HG03520 (cell line): Measurements from ENCODE around the gene TMEM40.
"Not testable (repeated sequence)": the region's sequence is repeated elsewhere in the genome, so short reads cannot be mapped to it uniquely, and the experiment has no call there.

Experiments used
- ATAC-seq: cut with Tn5 transposase; IDR thresholded peaks from one replicate; pipeline ENCODE4 v1.9.1; 2021; ENCODE audit warnings: mild to moderate bottlenecking, moderate library complexity; ENCODE audit not compliant: unreplicated experiment

The TMEM40 gene

GRCh38 chr3:12777171-12777570 is 18.1 kb upstream of the TMEM40 start:
- no peak for ATAC-seq

- not testable (repeated sequence) for ATAC-seq
Measured at GRCh38 chr3:12775970-12776369, 16.9 kb upstream of the TMEM40 start.

GRCh38 chr3:12775226-12775625 is 16.2 kb upstream of the TMEM40 start:
- ATAC-seq, result no peak

- ATAC-seq, result no peak
Measured at GRCh38 chr3:12774619-12775018, 15.6 kb upstream of the TMEM40 start.

- no peak for ATAC-seq
Measured at GRCh38 chr3:12773710-12774086, 14.6 kb upstream of the TMEM40 start.

- no peak for ATAC-seq
Measured at GRCh38 chr3:12773030-12773709, 14.1 kb upstream of the TMEM40 start.

GRCh38 chr3:12772462-12772861 is 13.4 kb upstream of the TMEM40 start:
- no peak for ATAC-seq

- ATAC-seq, result no peak
Measured at GRCh38 chr3:12771236-12771635, 12.2 kb upstream of the TMEM40 start.

GRCh38 chr3:12769761-12770160 is 10.7 kb upstream of the TMEM40 start:
- no peak for ATAC-seq

- no peak for ATAC-seq
Measured at GRCh38 chr3:12768579-12769527, 9.8 kb upstream of the TMEM40 start.

GRCh38 chr3:12766541-12766940 is 7.5 kb upstream of the TMEM40 start:
- ATAC-seq, result no peak

GRCh38 chr3:12764171-12764776 is 5.2 kb upstream of the TMEM40 start:
- no peak for ATAC-seq

GRCh38 chr3:12759693-12760565 is 870 bp upstream of the TMEM40 start:
- no peak for ATAC-seq

- no peak for ATAC-seq
Measured at GRCh38 chr3:12758025-12758781, 856 bp downstream of the TMEM40 start.

GRCh38 chr3:12756635-12757034 is 2.4 kb downstream of the TMEM40 start:
- ATAC-seq, result no peak

- no peak for ATAC-seq
Measured at GRCh38 chr3:12756175-12756574, 2.9 kb downstream of the TMEM40 start.

- no peak for ATAC-seq
Measured at GRCh38 chr3:12755754-12756153, 3.3 kb downstream of the TMEM40 start.

GRCh38 chr3:12754313-12754712 is 4.7 kb downstream of the TMEM40 start:
- ATAC-seq, result no peak

GRCh38 chr3:12753275-12754028 is 5.6 kb downstream of the TMEM40 start:
- no peak for ATAC-seq
